B cell (primary cell): Measurements from ENCODE around the gene ST6GALNAC3.

Source experiments
- CTCF ChIP-seq: fragments of 200-600 bp; IDR thresholded peaks from one replicate; pipeline ENCODE4 v1.8.0; 2022; ENCODE audit warnings: antibody characterized with exemption, mild to moderate bottlenecking
- EZH2 ChIP-seq: IDR thresholded peaks from 2 replicates; pipeline ENCODE4 v1.6.1; 2012; ENCODE audit warnings: borderline replicate concordance, low read depth, mild to moderate bottlenecking, moderate library complexity, low read length; ENCODE audit not compliant: insufficient read depth, poor library complexity, severe bottlenecking

GRCh38 chr1:76336931-76337371 is 262.4 kb downstream of the ST6GALNAC3 start:
- no peak for TF ChIP-seq CTCF
- no peak for TF ChIP-seq EZH2
